Measurements from ENCODE around the gene PANK1.

DNA sequence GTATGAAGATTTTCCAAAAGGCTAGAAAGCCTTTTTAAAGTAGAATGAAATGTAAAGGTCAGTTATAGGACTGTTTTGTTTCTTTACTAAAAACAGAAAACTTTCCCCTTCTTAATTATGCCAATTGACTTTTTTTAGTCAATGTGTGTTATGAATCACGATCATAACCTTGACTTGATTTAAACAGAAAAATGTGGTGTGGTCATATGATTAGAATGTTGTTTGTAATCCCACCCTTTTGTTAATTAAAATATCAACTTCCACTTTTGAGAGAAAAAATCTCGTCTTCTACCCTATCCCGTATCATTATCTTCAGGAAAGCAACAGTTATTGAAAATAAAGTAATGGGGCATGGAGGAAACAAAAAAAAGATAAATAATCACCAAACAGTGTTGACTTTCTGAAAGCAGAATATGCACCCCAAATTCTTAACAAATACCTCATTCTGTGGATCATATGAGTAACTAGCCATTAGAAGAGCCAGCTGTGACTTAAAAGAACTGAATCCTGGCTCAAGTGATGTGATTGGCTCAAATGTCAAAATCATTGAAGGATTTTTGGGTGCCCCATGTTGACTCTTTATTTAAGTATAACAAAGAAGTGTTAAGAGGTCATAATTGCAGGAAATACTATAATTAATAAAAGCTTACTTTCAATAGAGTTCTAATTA, 77.3 kb downstream of the PANK1 start:
- TF ChIP-seq, protein P1, sequence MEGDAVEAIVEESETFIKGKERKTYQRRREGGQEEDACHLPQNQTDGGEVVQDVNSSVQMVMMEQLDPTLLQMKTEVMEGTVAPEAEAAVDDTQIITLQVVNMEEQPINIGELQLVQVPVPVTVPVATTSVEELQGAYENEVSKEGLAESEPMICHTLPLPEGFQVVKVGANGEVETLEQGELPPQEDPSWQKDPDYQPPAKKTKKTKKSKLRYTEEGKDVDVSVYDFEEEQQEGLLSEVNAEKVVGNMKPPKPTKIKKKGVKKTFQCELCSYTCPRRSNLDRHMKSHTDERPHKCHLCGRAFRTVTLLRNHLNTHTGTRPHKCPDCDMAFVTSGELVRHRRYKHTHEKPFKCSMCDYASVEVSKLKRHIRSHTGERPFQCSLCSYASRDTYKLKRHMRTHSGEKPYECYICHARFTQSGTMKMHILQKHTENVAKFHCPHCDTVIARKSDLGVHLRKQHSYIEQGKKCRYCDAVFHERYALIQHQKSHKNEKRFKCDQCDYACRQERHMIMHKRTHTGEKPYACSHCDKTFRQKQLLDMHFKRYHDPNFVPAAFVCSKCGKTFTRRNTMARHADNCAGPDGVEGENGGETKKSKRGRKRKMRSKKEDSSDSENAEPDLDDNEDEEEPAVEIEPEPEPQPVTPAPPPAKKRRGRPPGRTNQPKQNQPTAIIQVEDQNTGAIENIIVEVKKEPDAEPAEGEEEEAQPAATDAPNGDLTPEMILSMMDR (IDR thresholded peaks at IDR 0.05; ENCODE audit: insufficient read depth, low read length, poor library complexity, severe bottlenecking) = no peak
- TF ChIP-seq EZH2phosphoT487 (conservative IDR thresholded peaks at IDR 0.05; ENCODE audit: low read length) = no peak

All from SU-DHL-6 (cell line).